PC-9 (cell line): ENCODE data around the gene HSD11B1. TPM values are rescaled to one million over a fixed set of nuclear protein-coding genes. Genes with fewer than 3 reads are reported as not detected.

Experiments used
- BruUV-seq: library from RNA; stranded (reverse); fragments of 400-500 nt; replicated peaks from 2 replicates; lab custom pipeline; 2021; lab: Mats Ljungman, UMichigan
- CTCF ChIA-PET: fragments of 300-600 bp; sonication (Branson Sonifier 250); formaldehyde crosslinking; loops from one replicate; lab custom pipeline; 2022; ENCODE audit warnings: antibody characterized with exemption; lab: Charles Lee
- POLR2A ChIA-PET: fragments of 300-600 bp; sonication (Branson Sonifier 250); formaldehyde crosslinking; loops from one replicate; lab custom pipeline; 2022; ENCODE audit warnings: antibody characterized with exemption; ENCODE audit not compliant: unreplicated experiment; lab: Charles Lee
- DNase-seq, 2 experiments: peaks; one replicate each; pipeline versions ENCODE4 v3.0.0 to v3.0.0-alpha.2; 2015 to 2022; ENCODE audit warnings: mixed read lengths in 1 of 2
- H2AFZ ChIP-seq: fragments of 200-600 bp; sonication (generic); 2 replicates; pipeline ENCODE4 v1.8.1; 2017; ENCODE audit warnings: antibody characterized with exemption
- H3F3A ChIP-seq: fragments of 200-600 bp; sonication (generic); 2 replicates; pipeline ENCODE4 v1.8.1; 2017; ENCODE audit warnings: antibody characterized with exemption, mild to moderate bottlenecking, low read depth; ENCODE audit not compliant: insufficient read depth
- H3K27ac ChIP-seq: fragments of 200-600 bp; sonication (generic); 2 replicates; pipeline ENCODE4 v1.6.1; 2016; ENCODE audit warnings: mixed run types
- H3K27me3 ChIP-seq: fragments of 200-600 bp; sonication (generic); 2 replicates; pipeline ENCODE4 v1.6.1; 2016; ENCODE audit warnings: low read depth, mixed run types; ENCODE audit not compliant: insufficient read depth
- H3K36me3 ChIP-seq: fragments of 200-600 bp; sonication (generic); 2 replicates; pipeline ENCODE4 v1.6.1; 2016; ENCODE audit warnings: low read depth, mixed run types
- H3K4me1 ChIP-seq: fragments of 200-600 bp; sonication (generic); replicated peaks from 2 replicates; pipeline ENCODE4 v1.6.1; 2016; ENCODE audit warnings: mixed run types; ENCODE audit not compliant: insufficient read depth
- H3K4me2 ChIP-seq: fragments of 200-600 bp; sonication (generic); 2 replicates; pipeline ENCODE4 v1.6.1; 2017; ENCODE audit warnings: mixed run types
- H3K4me3 ChIP-seq: fragments of 200-600 bp; sonication (generic); 2 replicates; pipeline ENCODE4 v1.6.1; 2016; ENCODE audit warnings: mixed run types
- H3K79me2 ChIP-seq: fragments of 200-600 bp; sonication (generic); 2 replicates; pipeline ENCODE4 v1.6.1; 2017; ENCODE audit warnings: low read depth, mixed run types
- H3K9me2 ChIP-seq: fragments of 200-600 bp; sonication (generic); 2 replicates; pipeline ENCODE4 v1.8.1; 2017; ENCODE audit warnings: mild to moderate bottlenecking; ENCODE audit not compliant: insufficient read depth
- H3K9me3 ChIP-seq: fragments of 200-600 bp; sonication (generic); 2 replicates; pipeline ENCODE4 v1.8.1; 2016; ENCODE audit warnings: low read depth; ENCODE audit not compliant: insufficient read depth
- H4K20me1 ChIP-seq: fragments of 200-600 bp; sonication (generic); 2 replicates; pipeline ENCODE4 v1.8.1; 2017; ENCODE audit not compliant: insufficient read depth
- EZH2 ChIP-seq: fragments of 200-600 bp; sonication (generic); IDR thresholded peaks from 2 replicates; pipeline ENCODE4 v1.8.0; 2017; ENCODE audit warnings: antibody characterized with exemption, low read depth
- intact Hi-C: fragments of 100-400 bp; cut with micrococcal nuclease; formaldehyde crosslinking; loops from one replicate; pipeline ENCODE4 v1.10.0; 2022; ENCODE audit not compliant: unreplicated experiment
- total RNA-seq: library from RNA; stranded (reverse); gene quantifications from 2 replicates; pipeline ENCODE4 v1.2.3, GENCODE V29; 2021
- TF ChIP-seq, protein P1 (sequence below): fragments of 200-600 bp; sonication (generic); conservative IDR thresholded peaks from 2 replicates; pipeline ENCODE4 v1.6.1; 2017; ENCODE audit warnings: mixed run types, antibody characterized with exemption, mild to moderate bottlenecking, moderate library complexity

Gene HSD11B1
- total RNA-seq, 1 experiment from 2014 or later: not detected

DNA sequence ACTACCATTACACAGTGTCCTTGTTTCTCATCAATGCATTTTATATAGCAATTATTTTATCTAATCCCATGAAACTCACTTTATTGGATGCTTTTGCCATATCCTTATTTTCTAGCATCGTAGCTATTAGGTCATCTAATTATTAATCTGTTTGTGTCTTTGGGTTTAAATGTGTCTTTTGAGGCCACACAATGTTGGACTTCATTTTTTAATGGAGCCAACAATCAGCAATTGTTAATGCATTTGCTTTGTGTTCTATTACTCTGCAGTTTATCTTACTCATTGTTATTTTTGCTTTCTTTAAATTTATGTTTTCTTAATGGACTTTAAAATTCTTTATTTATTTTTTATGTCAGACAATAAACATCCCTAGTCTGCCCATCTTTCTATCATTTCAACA is 1.8 kb upstream of the HSD11B1 start:
- H4K20me1 ChIP-seq: no peaks in the 10 kb centered on the region
- no peak overlapping the region for H3K4me3 ChIP-seq
- no peaks in the 10 kb centered on the region for H3K4me1 ChIP-seq
- no peak overlapping the region for H3K27ac ChIP-seq
- no peaks in the 10 kb centered on the region for H3F3A ChIP-seq
- H3K79me2 ChIP-seq: no peaks in the 10 kb centered on the region
- no TSS peak for BruUV-seq
- H3K9me2 ChIP-seq: no peaks in the 10 kb centered on the region
- ChIA-PET CTCF (no interaction called here), POLR2A (no interaction called here)
- no peaks in the 10 kb centered on the region for H3K27me3 ChIP-seq
- intact Hi-C loops: no loop called here
- H3K4me2 ChIP-seq: no peak overlapping the region
- no peak overlapping the region for H2AFZ ChIP-seq
- H3K36me3 ChIP-seq: no peaks in the 10 kb centered on the region
- no peaks in the 10 kb centered on the region for H3K9me3 ChIP-seq
- DNase-seq: no peak
- TF ChIP-seq, protein P1, sequence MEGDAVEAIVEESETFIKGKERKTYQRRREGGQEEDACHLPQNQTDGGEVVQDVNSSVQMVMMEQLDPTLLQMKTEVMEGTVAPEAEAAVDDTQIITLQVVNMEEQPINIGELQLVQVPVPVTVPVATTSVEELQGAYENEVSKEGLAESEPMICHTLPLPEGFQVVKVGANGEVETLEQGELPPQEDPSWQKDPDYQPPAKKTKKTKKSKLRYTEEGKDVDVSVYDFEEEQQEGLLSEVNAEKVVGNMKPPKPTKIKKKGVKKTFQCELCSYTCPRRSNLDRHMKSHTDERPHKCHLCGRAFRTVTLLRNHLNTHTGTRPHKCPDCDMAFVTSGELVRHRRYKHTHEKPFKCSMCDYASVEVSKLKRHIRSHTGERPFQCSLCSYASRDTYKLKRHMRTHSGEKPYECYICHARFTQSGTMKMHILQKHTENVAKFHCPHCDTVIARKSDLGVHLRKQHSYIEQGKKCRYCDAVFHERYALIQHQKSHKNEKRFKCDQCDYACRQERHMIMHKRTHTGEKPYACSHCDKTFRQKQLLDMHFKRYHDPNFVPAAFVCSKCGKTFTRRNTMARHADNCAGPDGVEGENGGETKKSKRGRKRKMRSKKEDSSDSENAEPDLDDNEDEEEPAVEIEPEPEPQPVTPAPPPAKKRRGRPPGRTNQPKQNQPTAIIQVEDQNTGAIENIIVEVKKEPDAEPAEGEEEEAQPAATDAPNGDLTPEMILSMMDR: no peak
- no peak for TF ChIP-seq EZH2

DNA sequence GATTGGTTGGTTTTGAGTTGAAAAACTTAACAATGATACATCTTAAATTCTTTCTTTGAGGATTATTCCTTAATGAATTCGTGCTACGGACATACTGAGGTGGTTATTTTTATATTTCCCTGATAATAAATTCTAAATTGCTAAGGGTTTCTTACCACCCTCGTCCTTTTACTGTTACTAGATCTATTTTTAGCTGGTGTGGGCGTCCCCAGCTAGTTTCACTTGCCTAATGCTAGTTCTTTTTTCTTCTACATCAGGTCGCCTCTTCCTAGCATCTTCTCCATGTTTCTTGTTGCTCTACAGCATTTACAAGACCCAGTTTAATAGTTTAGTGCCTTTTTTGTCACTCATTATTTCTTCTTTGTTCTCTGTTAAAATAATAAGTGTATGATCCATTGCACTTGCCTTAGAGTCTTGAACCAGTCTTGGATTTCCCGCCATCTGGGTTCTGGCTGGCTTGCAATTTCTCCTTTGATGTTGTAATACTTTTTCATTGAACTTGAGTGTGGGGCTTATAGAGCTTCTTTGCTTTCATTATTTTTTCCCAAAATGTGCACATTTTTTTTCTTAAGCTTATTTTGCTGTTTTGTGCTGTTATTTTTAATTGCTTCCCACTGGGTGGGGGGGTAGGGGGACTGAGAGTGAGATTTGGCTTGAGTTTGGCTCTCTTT is 677 bp upstream of the HSD11B1 start:
- H3K4me3 ChIP-seq: no peak overlapping the region
- no TSS peak for BruUV-seq
- intact Hi-C loops: no loop called here
- no peaks in the 10 kb centered on the region for H3K27me3 ChIP-seq
- no peak overlapping the region for H2AFZ ChIP-seq
- no peak overlapping the region for H3K4me2 ChIP-seq
- H3F3A ChIP-seq: no peaks in the 10 kb centered on the region
- TF ChIP-seq, protein P1: no peak
- no peak for TF ChIP-seq EZH2
- H3K27ac ChIP-seq: no peak overlapping the region
- H3K36me3 ChIP-seq: no peaks in the 10 kb centered on the region
- H3K4me1 ChIP-seq: no peaks in the 10 kb centered on the region
- H4K20me1 ChIP-seq: no peaks in the 10 kb centered on the region
- CTCF ChIA-PET: interaction anchor here (0.6 kb wide), 1 partner anchor 77 kb away, joined by 3 read pairs; no protein-coding TSS in a partner anchor
- H3K9me2 ChIP-seq: no peaks in the 10 kb centered on the region
- H3K9me3 ChIP-seq: no peaks in the 10 kb centered on the region
- H3K79me2 ChIP-seq: no peaks in the 10 kb centered on the region
- DNase-seq: no peak
- POLR2A ChIA-PET: no interaction called here

DNA sequence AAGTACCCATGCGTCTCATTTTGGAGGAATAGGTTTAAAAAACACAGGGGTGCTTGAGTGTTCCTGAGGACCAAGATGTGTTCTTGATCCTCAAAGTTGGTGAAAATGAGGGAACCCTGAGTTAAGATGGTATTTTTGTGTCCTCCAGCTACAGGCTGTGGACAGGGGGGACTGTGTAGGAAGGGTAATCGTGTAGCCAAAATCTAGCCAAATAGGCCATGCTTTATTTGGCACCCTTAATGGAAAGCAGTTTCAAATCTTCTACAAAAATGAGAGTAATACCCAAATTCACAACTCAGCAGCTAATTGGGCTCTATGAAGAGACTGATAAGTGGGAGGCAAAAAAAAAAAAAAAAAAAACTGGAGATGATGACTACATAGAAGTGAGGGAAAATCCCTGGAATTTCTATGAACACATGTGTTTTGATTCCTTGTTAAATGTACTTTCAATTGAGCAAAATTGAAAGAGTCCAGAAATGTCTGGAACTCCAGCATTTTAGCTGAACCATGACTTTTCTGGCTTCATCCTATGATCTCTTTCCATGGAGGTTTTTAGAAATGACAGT is 470 bp downstream of the HSD11B1 start:
- TF ChIP-seq, protein P1: no peak
- TF ChIP-seq EZH2: no peak
- no peaks in the 10 kb centered on the region for H3K9me3 ChIP-seq
- H3K4me2 ChIP-seq: no peak overlapping the region
- no peaks in the 10 kb centered on the region for H3K36me3 ChIP-seq
- H4K20me1 ChIP-seq: no peaks in the 10 kb centered on the region
- H3K4me3 ChIP-seq: no peak overlapping the region
- no TSS peak for BruUV-seq
- intact Hi-C loops: no loop called here
- H3K4me1 ChIP-seq: no peaks in the 10 kb centered on the region
- H3K27me3 ChIP-seq: no peaks in the 10 kb centered on the region
- no peaks in the 10 kb centered on the region for H3F3A ChIP-seq
- H2AFZ ChIP-seq: no peak overlapping the region
- no peaks in the 10 kb centered on the region for H3K79me2 ChIP-seq
- DNase-seq: no peak
- POLR2A ChIA-PET: no interaction called here
- CTCF ChIA-PET: no interaction called here
- no peak overlapping the region for H3K27ac ChIP-seq
- H3K9me2 ChIP-seq: no peaks in the 10 kb centered on the region
